ENCODE results near the gene TOMM20L. TPM values are rescaled to one million over a fixed set of nuclear protein-coding genes. Genes with fewer than 3 reads are reported as not detected.

Gene TOMM20L
- total RNA-seq, 1 experiment from 2014 or later = not detected

Other genes with a start within 250 kb of the TOMM20L start
- 0.45 and 1.3 TPM in 2 replicates for gene ARMH4, start 243.7 kb upstream of the TOMM20L start, total RNA-seq (2014; rRNA removed; shearing (Covaris generic))
- 58.7 and 63.2 TPM in 2 replicates for gene ACTR10, start 195.8 kb upstream of the TOMM20L start, total RNA-seq (2014; rRNA removed; shearing (Covaris generic))
- gene PSMA3, start 151.1 kb upstream of the TOMM20L start, total RNA-seq (2014; rRNA removed; shearing (Covaris generic)) = 183 and 193 TPM in 2 replicates
- 11.0 and 12.7 TPM in 2 replicates for gene ARID4A, start 97.4 kb upstream of the TOMM20L start, total RNA-seq (2014; rRNA removed; shearing (Covaris generic))
- gene TIMM9, start 31.6 kb downstream of the TOMM20L start, total RNA-seq (2014; rRNA removed; shearing (Covaris generic)) = 49.2 and 64.5 TPM in 2 replicates
- gene KIAA0586, start 31.8 kb downstream of the TOMM20L start, total RNA-seq (2014; rRNA removed; shearing (Covaris generic)) = 28.5 and 34.4 TPM in 2 replicates
- gene DACT1, start 242.0 kb downstream of the TOMM20L start, total RNA-seq (2014; rRNA removed; shearing (Covaris generic)) = 4.2 and 5.4 TPM in 2 replicates